Ishikawa (cell line): ENCODE data around the gene PHYKPL.

Experiments used
- CEBPB ChIP-seq: IDR thresholded peaks from 2 replicates; pipeline ENCODE4 v1.6.1; 2012
- CREB1 ChIP-seq: IDR thresholded peaks from 2 replicates; pipeline ENCODE4 v1.6.1; 2012; ENCODE audit warnings: low read depth
- EGR1 ChIP-seq: IDR thresholded peaks from 2 replicates; pipeline ENCODE4 v1.6.1; 2012
- EP300 ChIP-seq: IDR thresholded peaks from 2 replicates; pipeline ENCODE4 v1.6.1; 2012; ENCODE audit warnings: borderline replicate concordance
- FOXM1 ChIP-seq: IDR thresholded peaks from 2 replicates; pipeline ENCODE4 v1.6.1; 2012; ENCODE audit warnings: low read depth, borderline replicate concordance
- MAX ChIP-seq: IDR thresholded peaks from 2 replicates; pipeline ENCODE4 v1.6.1; 2012
- NFIC ChIP-seq: IDR thresholded peaks from 2 replicates; pipeline ENCODE4 v1.6.1; 2012
- RAD21 ChIP-seq: IDR thresholded peaks from 2 replicates; pipeline ENCODE4 v1.6.1; 2012; ENCODE audit warnings: low read depth
- TAF1 ChIP-seq: IDR thresholded peaks from 2 replicates; pipeline ENCODE4 v1.6.1; 2012; ENCODE audit warnings: low read depth, mild to moderate bottlenecking
- TCF12 ChIP-seq: IDR thresholded peaks from 2 replicates; pipeline ENCODE4 v1.6.1; 2012; ENCODE audit warnings: low read depth
- TEAD4 ChIP-seq: IDR thresholded peaks from 2 replicates; pipeline ENCODE4 v1.6.1; 2012
- USF1 ChIP-seq: IDR thresholded peaks from 2 replicates; pipeline ENCODE4 v1.6.1; 2012
- YY1 ChIP-seq: IDR thresholded peaks from 2 replicates; pipeline ENCODE4 v1.6.1; 2012; ENCODE audit warnings: low read depth
- ZBTB7A ChIP-seq: IDR thresholded peaks from 2 replicates; pipeline ENCODE4 v1.6.1; 2012; ENCODE audit warnings: low read depth
- TF ChIP-seq, protein P1 (sequence below): IDR thresholded peaks from 2 replicates; pipeline ENCODE4 v1.6.1; 2012; ENCODE audit warnings: low read depth, mild to moderate bottlenecking

PHYKPL gene

GRCh38 chr5:178216779-178217178, 15.8 kb downstream of the PHYKPL start:
- TF ChIP-seq CREB1: no peak
- no peak for TF ChIP-seq EP300
- no peak for TF ChIP-seq FOXM1
- TF ChIP-seq YY1: no peak
- no peak for TF ChIP-seq ZBTB7A
- TF ChIP-seq NFIC: no peak
- TF ChIP-seq, protein P1, sequence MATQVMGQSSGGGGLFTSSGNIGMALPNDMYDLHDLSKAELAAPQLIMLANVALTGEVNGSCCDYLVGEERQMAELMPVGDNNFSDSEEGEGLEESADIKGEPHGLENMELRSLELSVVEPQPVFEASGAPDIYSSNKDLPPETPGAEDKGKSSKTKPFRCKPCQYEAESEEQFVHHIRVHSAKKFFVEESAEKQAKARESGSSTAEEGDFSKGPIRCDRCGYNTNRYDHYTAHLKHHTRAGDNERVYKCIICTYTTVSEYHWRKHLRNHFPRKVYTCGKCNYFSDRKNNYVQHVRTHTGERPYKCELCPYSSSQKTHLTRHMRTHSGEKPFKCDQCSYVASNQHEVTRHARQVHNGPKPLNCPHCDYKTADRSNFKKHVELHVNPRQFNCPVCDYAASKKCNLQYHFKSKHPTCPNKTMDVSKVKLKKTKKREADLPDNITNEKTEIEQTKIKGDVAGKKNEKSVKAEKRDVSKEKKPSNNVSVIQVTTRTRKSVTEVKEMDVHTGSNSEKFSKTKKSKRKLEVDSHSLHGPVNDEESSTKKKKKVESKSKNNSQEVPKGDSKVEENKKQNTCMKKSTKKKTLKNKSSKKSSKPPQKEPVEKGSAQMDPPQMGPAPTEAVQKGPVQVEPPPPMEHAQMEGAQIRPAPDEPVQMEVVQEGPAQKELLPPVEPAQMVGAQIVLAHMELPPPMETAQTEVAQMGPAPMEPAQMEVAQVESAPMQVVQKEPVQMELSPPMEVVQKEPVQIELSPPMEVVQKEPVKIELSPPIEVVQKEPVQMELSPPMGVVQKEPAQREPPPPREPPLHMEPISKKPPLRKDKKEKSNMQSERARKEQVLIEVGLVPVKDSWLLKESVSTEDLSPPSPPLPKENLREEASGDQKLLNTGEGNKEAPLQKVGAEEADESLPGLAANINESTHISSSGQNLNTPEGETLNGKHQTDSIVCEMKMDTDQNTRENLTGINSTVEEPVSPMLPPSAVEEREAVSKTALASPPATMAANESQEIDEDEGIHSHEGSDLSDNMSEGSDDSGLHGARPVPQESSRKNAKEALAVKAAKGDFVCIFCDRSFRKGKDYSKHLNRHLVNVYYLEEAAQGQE: no peak
- no peak for TF ChIP-seq EGR1
- no peak for TF ChIP-seq TAF1

DNA sequence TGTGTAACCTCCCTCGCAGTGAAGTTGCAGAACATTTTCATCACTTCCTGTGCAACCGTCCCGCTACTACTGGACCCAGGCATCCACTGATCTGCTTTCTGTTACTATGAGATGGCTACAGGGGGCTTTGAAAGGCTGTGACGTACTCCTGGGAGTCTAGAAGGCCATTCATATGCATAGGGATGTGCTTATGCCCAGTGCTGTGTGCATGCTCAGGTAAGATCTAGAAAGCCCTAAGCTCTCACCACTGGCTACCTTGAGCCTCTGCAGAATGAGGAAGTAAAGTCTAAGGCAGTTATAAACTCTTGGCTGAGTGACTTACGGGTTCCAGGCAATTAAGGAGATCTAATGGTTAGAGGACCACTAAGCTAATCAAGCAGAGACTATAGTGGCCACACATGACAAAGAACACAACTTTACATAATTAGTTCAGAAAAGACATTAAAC, 16.5 kb downstream of the PHYKPL start:
- TF ChIP-seq EP300: no peak
- no peak for TF ChIP-seq RAD21
- TF ChIP-seq CEBPB: no peak
- TF ChIP-seq EGR1: no peak
- TF ChIP-seq ZBTB7A: no peak
- TF ChIP-seq YY1: no peak
- TF ChIP-seq USF1: no peak
- no peak for TF ChIP-seq MAX

DNA sequence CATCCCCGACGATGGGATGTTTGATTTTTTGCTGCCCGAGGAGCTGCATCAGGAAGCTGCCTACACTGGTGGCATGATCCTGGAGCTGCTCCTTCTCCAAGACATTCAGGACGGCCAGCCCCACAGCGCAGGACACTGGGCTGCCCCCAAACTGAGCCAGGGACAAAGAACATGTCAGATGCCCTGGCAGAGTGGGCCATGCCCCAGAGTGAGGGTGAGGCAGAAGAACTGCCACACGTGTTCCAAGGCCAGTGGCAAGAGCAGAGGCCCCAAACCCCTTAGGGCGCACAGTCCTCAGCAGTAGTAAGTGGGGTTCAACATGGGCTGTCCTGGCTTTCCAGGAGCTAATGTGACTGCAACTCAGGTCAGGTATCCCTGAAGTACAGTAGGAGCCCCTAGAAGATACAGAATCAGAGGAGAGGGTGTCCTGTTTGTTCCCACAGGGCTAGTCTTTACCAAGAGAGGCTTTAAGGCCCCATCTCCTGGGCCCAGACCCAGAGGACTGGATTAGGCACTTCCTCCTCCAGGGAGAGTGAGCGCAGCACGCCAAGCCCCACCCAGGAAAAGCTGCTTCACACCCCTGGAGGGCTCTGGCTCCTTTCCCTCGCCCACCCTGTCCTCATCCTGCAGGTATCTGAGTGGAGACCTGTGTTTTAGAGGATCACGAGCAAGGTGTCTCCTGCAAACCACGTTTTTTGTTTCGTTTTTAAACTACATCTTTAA, 17.2 kb downstream of the PHYKPL start:
- TF ChIP-seq TAF1: no peak
- TF ChIP-seq CEBPB: no peak
- no peak for TF ChIP-seq USF1
- no peak for TF ChIP-seq NFIC
- TF ChIP-seq MAX: no peak

GRCh38 chr5:178214160-178214803, 18.3 kb downstream of the PHYKPL start:
- TF ChIP-seq RAD21 (no peak), TAF1 (no peak)

DNA sequence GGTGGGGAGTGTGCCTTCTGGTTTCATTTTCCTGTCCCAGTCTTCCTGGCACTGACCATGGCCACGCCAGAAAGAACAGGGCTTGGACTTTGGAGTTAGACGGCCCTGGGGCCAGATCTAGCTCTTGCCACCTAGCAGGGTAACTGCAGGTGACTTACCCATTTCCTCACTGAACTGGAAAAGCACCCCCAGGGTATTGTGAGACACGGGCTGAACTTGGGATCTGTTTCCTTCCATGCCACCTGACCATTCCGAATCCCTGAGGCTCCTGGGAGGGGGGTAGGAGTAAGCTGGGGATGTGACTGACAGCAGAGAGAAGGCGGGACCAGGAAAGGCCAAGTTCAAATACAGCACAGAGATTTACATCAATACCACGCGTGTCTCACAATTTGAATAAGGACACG, 18.9 kb downstream of the PHYKPL start:
- TF ChIP-seq FOXM1 (no peak), USF1 (no peak), MAX (no peak), RAD21 (no peak), TAF1 (no peak), EP300 (no peak), CREB1 (no peak), TCF12 (no peak)

- TF ChIP-seq EP300 (no peak), TEAD4 (no peak), MAX (no peak), NFIC (no peak), ZBTB7A (no peak), YY1 (no peak), FOXM1 (no peak), TAF1 (no peak), TCF12 (no peak), RAD21 (no peak), EGR1 (no peak), CEBPB (no peak)
- TF ChIP-seq, protein P1: no peak
These were observed 19.6 kb downstream of the PHYKPL start for GRCh38 chr5:178213003-178213461.
